Measurements from ENCODE around the gene CCDC7. TPM values are rescaled to one million over a fixed set of nuclear protein-coding genes. Genes with fewer than 3 reads are reported as not detected.

Gene CCDC7
- total and polyA plus RNA-seq, 2 experiments from 2014 or later = 0.83 to 1.6 TPM

DNA sequence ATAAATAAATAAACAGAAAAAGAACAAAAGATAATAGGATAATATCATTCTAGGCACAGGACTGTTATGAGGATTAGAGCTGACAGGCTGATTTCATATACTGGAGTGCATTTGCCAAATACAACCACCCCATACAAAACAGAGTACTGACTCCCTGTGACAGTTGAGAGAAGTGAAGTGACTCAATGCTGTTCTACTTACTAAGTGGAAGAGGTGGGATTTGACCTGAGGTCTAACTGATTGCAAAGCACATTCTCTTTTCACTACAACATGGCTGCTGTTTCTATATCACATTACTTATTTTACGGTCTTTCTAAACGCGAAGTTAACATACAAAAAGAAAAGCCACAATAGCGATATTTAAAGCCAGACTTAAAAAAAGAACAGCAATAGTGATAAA lies 460.7 kb downstream of the CCDC7 start:
- DNase-seq (ENCODE audit: low spot score) = no peak
- TF ChIP-seq ZNF114 (CRISPR knock-in tag; IDR thresholded peaks at IDR 0.05) = no peak
- TF ChIP-seq ZNF331 (CRISPR knock-in tag; IDR thresholded peaks at IDR 0.05; ENCODE audit: low read depth) = no peak
- TF ChIP-seq ETS1 (IDR thresholded peaks at IDR 0.05) = no peak
- TF ChIP-seq JUNB (IDR thresholded peaks at IDR 0.05; ENCODE audit: unreplicated experiment) = no peak
- no peak for TF ChIP-seq EZH2 (IDR thresholded peaks at IDR 0.05; ENCODE audit: low read depth, unreplicated experiment)
- no peak for TF ChIP-seq EZH2phosphoT487 (IDR thresholded peaks at IDR 0.05; ENCODE audit: unreplicated experiment)
- TF ChIP-seq CTCF (conservative IDR thresholded peaks at IDR 0.05; ENCODE audit: low read depth in 2 of 2) = no peak
- no peak for TF ChIP-seq REST (IDR thresholded peaks at IDR 0.05; ENCODE audit: unreplicated experiment)
- TF ChIP-seq, protein P1, sequence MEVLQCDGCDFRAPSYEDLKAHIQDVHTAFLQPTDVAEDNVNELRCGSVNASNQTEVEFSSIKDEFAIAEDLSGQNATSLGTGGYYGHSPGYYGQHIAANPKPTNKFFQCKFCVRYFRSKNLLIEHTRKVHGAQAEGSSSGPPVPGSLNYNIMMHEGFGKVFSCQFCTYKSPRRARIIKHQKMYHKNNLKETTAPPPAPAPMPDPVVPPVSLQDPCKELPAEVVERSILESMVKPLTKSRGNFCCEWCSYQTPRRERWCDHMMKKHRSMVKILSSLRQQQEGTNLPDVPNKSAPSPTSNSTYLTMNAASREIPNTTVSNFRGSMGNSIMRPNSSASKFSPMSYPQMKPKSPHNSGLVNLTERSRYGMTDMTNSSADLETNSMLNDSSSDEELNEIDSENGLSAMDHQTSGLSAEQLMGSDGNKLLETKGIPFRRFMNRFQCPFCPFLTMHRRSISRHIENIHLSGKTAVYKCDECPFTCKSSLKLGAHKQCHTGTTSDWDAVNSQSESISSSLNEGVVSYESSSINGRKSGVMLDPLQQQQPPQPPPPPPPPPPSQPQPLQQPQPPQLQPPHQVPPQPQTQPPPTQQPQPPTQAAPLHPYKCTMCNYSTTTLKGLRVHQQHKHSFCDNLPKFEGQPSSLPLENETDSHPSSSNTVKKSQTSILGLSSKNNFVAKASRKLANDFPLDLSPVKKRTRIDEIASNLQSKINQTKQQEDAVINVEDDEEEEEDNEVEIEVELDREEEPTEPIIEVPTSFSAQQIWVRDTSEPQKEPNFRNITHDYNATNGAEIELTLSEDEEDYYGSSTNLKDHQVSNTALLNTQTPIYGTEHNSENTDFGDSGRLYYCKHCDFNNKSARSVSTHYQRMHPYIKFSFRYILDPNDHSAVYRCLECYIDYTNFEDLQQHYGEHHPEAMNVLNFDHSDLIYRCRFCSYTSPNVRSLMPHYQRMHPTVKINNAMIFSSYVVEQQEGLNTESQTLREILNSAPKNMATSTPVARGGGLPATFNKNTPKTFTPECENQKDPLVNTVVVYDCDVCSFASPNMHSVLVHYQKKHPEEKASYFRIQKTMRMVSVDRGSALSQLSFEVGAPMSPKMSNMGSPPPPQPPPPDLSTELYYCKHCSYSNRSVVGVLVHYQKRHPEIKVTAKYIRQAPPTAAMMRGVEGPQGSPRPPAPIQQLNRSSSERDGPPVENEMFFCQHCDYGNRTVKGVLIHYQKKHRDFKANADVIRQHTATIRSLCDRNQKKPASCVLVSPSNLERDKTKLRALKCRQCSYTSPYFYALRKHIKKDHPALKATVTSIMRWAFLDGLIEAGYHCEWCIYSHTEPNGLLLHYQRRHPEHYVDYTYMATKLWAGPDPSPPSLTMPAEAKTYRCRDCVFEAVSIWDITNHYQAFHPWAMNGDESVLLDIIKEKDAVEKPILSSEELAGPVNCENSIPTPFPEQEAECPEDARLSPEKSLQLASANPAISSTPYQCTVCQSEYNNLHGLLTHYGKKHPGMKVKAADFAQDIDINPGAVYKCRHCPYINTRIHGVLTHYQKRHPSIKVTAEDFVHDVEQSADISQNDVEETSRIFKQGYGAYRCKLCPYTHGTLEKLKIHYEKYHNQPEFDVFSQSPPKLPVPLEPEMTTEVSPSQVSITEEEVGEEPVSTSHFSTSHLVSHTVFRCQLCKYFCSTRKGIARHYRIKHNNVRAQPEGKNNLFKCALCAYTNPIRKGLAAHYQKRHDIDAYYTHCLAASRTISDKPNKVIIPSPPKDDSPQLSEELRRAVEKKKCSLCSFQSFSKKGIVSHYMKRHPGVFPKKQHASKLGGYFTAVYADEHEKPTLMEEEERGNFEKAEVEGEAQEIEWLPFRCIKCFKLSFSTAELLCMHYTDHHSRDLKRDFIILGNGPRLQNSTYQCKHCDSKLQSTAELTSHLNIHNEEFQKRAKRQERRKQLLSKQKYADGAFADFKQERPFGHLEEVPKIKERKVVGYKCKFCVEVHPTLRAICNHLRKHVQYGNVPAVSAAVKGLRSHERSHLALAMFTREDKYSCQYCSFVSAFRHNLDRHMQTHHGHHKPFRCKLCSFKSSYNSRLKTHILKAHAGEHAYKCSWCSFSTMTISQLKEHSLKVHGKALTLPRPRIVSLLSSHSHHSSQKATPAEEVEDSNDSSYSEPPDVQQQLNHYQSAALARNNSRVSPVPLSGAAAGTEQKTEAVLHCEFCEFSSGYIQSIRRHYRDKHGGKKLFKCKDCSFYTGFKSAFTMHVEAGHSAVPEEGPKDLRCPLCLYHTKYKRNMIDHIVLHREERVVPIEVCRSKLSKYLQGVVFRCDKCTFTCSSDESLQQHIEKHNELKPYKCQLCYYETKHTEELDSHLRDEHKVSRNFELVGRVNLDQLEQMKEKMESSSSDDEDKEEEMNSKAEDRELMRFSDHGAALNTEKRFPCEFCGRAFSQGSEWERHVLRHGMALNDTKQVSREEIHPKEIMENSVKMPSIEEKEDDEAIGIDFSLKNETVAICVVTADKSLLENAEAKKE (CRISPR knock-in tag; IDR thresholded peaks at IDR 0.05) = no peak
- TF ChIP-seq CREB1 (CRISPR knock-in tag; IDR thresholded peaks at IDR 0.05; ENCODE audit: low read depth) = no peak
- no peak for TF ChIP-seq NANOG (IDR thresholded peaks at IDR 0.05; ENCODE audit: borderline replicate concordance)
- TF ChIP-seq POLR2AphosphoS5 (IDR thresholded peaks at IDR 0.05; ENCODE audit: low read depth) = no peak
- TF ChIP-seq STAT1 (IDR thresholded peaks at IDR 0.05; ENCODE audit: unreplicated experiment) = no peak
- no peak overlapping the region; the same call in 1 of the 2 replicates for H3K27ac Mint-ChIP-seq
- Histone ChIP-seq H3K4me3 (no peak overlapping the region), H2AFZ (no peak overlapping the region), H3K4me1 (ENCODE audit: insufficient read depth) (0 out of 2 replicates have a peak, but pooled peaks cover 4% of the 10 kb centered on the region), H3K79me2 (replicated peaks; ENCODE audit: insufficient read depth) (no peaks in the 10 kb centered on the region; the same call in none of the 2 replicates), H3K36me3 (ENCODE audit: insufficient read depth) (peaks cover 49% of the 10 kb centered on the region), H3K4me2 (no peak overlapping the region), H3K27ac (ENCODE audit: low read depth) (no peak overlapping the region), H3K27me3 (ENCODE audit: insufficient read depth) (no peaks in the 10 kb centered on the region), H3F3A (replicated peaks; ENCODE audit: low read depth) (0 out of 2 replicates have a peak, but pooled peaks cover 3% of the 10 kb centered on the region), H3K9me2 (ENCODE audit: insufficient read depth) (no peaks in the 10 kb centered on the region), H4K20me1 (replicated peaks; ENCODE audit: insufficient read depth) (no peaks in the 10 kb centered on the region; the same call in 1 of the 2 replicates)
- no peak for ATAC-seq
- H3K4me1 Mint-ChIP-seq = no peaks in the 10 kb centered on the region
- H3K27me3 Mint-ChIP-seq (ENCODE audit: insufficient read depth, low read depth, poor library complexity) = no peaks in the 10 kb centered on the region
- H3K9me3 Mint-ChIP-seq = no peaks in the 10 kb centered on the region
- H3K4me3 Mint-ChIP-seq = no peak overlapping the region
- peaks cover 69% of the 10 kb centered on the region for H3K36me3 Mint-ChIP-seq (ENCODE audit: low read depth)

All from GM23338 (cell line).